Epithelial cell of alveolus of lung (primary cell): ENCODE data around the gene GPR25. TPM values are rescaled to one million over a fixed set of nuclear protein-coding genes. Genes with fewer than 3 reads are reported as not detected.

Experiments used
- total RNA-seq: library from RNA; depleted of rRNA; stranded (reverse); fragments of >200 nt; gene quantifications from 2 replicates; pipeline ENCODE4 v1.2.1, GENCODE V29; 2015

Gene GPR25, protein sequence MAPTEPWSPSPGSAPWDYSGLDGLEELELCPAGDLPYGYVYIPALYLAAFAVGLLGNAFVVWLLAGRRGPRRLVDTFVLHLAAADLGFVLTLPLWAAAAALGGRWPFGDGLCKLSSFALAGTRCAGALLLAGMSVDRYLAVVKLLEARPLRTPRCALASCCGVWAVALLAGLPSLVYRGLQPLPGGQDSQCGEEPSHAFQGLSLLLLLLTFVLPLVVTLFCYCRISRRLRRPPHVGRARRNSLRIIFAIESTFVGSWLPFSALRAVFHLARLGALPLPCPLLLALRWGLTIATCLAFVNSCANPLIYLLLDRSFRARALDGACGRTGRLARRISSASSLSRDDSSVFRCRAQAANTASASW
- total RNA-seq, result 0.48 TPM in 1 of 2 replicates, not detected in the other

DNA sequence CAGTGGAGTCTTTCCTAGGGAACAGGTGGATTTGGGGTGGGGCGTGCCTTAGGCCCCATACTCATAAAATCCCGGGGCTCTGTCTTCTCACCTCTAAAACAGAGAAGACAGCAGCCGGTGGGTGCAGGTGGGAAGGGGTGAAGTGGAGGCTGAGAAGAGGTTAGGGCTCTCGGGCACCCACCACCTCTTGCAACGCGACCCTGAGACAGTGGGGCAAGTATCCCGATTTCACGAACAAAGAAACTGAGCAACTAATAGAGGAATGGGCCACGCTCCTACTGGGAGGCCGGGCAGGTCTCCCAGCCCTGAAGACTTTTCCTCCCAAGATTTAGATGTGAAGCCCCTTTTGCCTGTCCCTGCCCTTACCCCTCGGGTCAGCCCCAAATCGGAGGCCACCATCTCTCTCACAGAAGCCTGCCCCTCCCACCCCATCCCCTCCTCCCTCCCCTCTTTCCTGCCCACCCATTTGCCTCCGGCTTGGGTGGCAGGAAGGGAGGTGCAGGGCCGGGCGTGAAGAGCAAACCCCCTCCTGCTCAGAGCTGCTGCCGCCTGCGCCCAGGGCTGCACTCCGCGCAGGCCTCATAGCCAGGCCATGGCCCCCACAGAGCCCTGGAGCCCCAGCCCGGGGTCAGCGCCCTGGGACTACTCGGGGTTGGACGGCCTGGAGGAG is at the start of gene GPR25:
Gene GPR25, plus strand, starts transcription at position 536 of the 670 bp plus-strand sequence. Its CDS starts 57 bp downstream, at position 593.

DNA sequence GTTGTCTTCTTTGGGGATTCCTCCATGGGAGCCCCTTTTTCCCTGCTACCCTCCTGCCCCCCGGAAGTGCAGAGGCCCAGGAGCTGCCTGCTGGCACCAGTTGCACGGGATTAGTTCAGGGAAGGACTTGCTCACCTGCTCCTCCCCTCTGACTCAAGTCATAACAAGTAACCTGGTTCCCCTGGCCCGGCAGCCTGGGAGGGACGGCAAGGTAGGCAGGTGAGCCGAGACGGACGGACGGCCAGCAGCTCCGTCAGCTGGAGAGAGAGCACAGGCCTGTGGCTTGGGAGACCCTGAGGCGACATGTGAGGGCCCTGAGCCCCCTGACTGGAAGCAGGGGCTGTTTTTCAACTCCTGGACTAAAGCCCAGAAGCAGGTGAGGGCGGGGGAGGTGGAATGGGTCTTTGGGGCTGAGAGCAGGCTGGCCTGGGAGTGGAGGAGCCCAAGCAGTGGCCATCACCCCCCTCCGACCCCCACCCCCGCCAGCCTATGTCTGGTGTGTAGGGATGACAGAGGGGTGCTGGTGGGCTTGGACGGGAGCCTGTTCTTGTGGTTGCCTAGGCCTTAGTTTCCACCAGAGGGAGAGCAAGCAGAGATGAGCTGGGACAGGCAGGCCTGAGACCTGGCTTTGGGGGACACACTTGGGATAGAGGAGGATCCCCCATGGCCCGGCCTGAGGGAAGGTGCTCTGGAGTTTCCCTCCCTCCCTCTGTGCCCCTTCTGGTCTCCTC is 22.1 kb downstream of the GPR25 start, which contains the start of gene INAVA:
Gene INAVA, plus strand, starts transcription at position 189 of the 731 bp plus-strand sequence. CDS start 3,501 bp downstream, outside the sequence.

Other genes with a start within 250 kb of the GPR25 start
- 8.7 and 13.1 TPM in 2 replicates for gene DDX59, start 203.1 kb upstream of the GPR25 start, total RNA-seq
- 16.0 and 26.5 TPM in 2 replicates for gene CAMSAP2, start 134.1 kb upstream of the GPR25 start, total RNA-seq
- gene INAVA, start 21.9 kb downstream of the GPR25 start, total RNA-seq, result 3.0 and 5.7 TPM in 2 replicates
- 0.08 and 1.9 TPM in 2 replicates for gene KIF21B, start 150.7 kb downstream of the GPR25 start, total RNA-seq
- gene CACNA1S, start 239.4 kb downstream of the GPR25 start, total RNA-seq, result 0.24 TPM in 1 of 2 replicates, not detected in the other